ENCODE measurements around the gene FKBP2. TPM values are rescaled to one million over a fixed set of nuclear protein-coding genes. Genes with fewer than 3 reads are reported as not detected.

FKBP2 gene
- total and polyA plus RNA-seq, 4 donors = 60.8 to 241 (median 124) TPM

DNA sequence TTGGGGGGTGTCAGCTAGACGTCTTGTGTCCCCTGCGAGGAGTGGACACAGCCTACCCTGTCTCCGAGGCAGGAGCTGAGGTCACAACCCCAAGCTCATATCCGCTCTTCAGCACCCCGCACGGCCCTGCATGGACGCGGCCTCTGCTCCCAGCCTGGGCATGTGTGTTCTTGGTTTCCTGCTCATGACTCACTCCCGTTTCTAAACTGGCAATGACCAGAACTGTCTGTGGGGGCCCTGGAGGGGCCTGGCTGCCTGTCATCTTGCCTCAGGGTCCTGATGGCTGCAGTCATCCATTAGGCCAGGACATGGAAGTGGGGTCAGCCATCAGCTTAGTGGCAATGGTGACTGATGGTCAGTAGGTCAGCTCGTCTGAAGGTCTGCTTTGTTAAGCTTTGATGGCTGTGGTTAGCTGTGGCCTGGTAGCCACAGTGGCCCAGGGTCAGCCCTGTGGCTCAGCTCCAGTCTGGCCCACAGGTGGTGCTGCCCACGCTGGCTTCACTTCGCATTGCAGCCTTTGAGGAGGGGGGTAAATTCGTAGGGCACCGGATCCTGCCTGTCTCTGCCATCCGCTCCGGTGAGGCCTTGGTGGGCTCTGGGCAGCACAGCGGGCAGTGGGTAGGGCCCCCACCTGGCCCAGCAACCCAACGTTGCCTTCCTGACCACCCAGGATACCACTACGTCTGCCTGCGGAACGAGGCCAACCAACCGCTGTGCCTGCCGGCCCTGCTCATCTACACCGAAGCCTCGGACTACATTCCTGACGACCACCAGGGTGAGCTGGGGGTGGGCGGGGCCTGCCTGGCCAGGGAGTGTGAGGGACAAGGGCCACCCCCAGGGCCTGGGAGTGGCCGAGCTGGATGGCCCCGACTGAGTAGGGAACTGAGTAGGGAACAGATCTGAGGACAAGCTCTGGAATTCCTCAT is 22.4 kb downstream of the FKBP2 start:
- no peaks in the 10 kb centered on the region for H3K9me3 ChIP-seq (ENCODE audit: control insufficient read depth in 4 of 4, low read length in 3 of 4)
- no peak overlapping the region for H3K27ac ChIP-seq (ENCODE audit: low read depth in 1 of 2, low read length in 2 of 2)

DNA sequence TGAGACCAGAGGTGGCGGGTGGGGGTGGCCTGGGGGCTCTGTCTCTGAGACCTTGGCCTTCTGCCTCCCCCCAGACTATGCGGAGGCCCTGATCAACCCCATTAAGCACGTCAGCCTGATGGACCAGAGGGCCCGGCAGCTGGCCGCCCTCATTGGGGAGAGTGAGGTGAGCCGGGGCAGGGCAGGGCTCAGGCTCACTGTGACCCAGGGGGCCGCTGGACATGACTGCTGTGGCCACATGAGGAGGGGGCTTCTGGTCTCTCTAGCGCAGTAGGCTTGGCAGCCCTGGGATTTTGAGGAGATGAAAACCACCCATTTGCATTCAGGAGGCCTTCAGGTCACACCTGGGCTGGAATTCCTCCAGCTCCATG is 23.0 kb downstream of the FKBP2 start:
- no peak for DNase-seq (ENCODE audit: low spot score)
- H3K9me3 ChIP-seq (ENCODE audit: control insufficient read depth in 4 of 4, low read length in 3 of 4) = no peaks in the 10 kb centered on the region
- no peak overlapping the region for H3K4me3 ChIP-seq (ENCODE audit: low read depth in 1 of 3, low read length in 3 of 3)
- TF ChIP-seq FOXA2 (IDR thresholded peaks at IDR 0.05) = no peak
- TF ChIP-seq SP1 (IDR thresholded peaks at IDR 0.05) = no peak
- no peak for TF ChIP-seq FOXA1 (IDR thresholded peaks at IDR 0.05)
- no peak for TF ChIP-seq JUND (IDR thresholded peaks at IDR 0.05)
- no peak for TF ChIP-seq EGR1 (IDR thresholded peaks at IDR 0.05; ENCODE audit: low read depth in 2 of 2)
- H3K4me1 ChIP-seq (ENCODE audit: control insufficient read depth in 4 of 4, insufficient read depth in 4 of 4, low read length in 3 of 4) = peaks cover 5 to 15% (median 12%) of the 10 kb centered on the region in 4 donors
- no peak overlapping the region for H3K9ac ChIP-seq (ENCODE audit: low read depth in 1 of 2, low read length in 2 of 2)
- H3K27me3 ChIP-seq (ENCODE audit: control insufficient read depth in 4 of 4, insufficient read depth in 4 of 4, low read length in 3 of 4) = no peaks in the 10 kb centered on the region
- WGBS = 96% methylated on average over 8 of the region's 8 CpGs
- no peak overlapping the region for H3K27ac ChIP-seq (ENCODE audit: low read depth in 1 of 2, low read length in 2 of 2)
- peaks cover 0 to 9% (median 3%) of the 10 kb centered on the region in 4 donors for H3K36me3 ChIP-seq (ENCODE audit: control insufficient read depth in 4 of 4, insufficient read depth in 3 of 4, low read depth in 1 of 4, low read length in 3 of 4)

More for the DNA sequence above, 22.4 kb downstream of the FKBP2 start:
- Histone ChIP-seq H3K4me3 (ENCODE audit: low read depth in 1 of 3, low read length in 3 of 3) (no peak overlapping the region), H3K27me3 (ENCODE audit: control insufficient read depth in 4 of 4, insufficient read depth in 4 of 4, low read length in 3 of 4) (no peaks in the 10 kb centered on the region), H3K9ac (ENCODE audit: low read depth in 1 of 2, low read length in 2 of 2) (no peak overlapping the region), H3K4me1 (ENCODE audit: control insufficient read depth in 4 of 4, insufficient read depth in 4 of 4, low read length in 3 of 4) (peaks cover under 1 to 9% (median 5%) of the 10 kb centered on the region in 4 donors), H3K36me3 (ENCODE audit: control insufficient read depth in 4 of 4, insufficient read depth in 3 of 4, low read depth in 1 of 4, low read length in 3 of 4) (peaks cover 0 to 12% (median 3%) of the 10 kb centered on the region in 4 donors)
- WGBS = 89% methylated on average over 29 of the region's 29 CpGs
- no peak for DNase-seq (ENCODE audit: low spot score)
- TF ChIP-seq, protein P1, sequence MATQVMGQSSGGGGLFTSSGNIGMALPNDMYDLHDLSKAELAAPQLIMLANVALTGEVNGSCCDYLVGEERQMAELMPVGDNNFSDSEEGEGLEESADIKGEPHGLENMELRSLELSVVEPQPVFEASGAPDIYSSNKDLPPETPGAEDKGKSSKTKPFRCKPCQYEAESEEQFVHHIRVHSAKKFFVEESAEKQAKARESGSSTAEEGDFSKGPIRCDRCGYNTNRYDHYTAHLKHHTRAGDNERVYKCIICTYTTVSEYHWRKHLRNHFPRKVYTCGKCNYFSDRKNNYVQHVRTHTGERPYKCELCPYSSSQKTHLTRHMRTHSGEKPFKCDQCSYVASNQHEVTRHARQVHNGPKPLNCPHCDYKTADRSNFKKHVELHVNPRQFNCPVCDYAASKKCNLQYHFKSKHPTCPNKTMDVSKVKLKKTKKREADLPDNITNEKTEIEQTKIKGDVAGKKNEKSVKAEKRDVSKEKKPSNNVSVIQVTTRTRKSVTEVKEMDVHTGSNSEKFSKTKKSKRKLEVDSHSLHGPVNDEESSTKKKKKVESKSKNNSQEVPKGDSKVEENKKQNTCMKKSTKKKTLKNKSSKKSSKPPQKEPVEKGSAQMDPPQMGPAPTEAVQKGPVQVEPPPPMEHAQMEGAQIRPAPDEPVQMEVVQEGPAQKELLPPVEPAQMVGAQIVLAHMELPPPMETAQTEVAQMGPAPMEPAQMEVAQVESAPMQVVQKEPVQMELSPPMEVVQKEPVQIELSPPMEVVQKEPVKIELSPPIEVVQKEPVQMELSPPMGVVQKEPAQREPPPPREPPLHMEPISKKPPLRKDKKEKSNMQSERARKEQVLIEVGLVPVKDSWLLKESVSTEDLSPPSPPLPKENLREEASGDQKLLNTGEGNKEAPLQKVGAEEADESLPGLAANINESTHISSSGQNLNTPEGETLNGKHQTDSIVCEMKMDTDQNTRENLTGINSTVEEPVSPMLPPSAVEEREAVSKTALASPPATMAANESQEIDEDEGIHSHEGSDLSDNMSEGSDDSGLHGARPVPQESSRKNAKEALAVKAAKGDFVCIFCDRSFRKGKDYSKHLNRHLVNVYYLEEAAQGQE (IDR thresholded peaks at IDR 0.05) = no peak
- TF ChIP-seq YY1 (IDR thresholded peaks at IDR 0.05) (no peak), EGR1 (IDR thresholded peaks at IDR 0.05; ENCODE audit: low read depth in 2 of 2) (no peak)

DNA sequence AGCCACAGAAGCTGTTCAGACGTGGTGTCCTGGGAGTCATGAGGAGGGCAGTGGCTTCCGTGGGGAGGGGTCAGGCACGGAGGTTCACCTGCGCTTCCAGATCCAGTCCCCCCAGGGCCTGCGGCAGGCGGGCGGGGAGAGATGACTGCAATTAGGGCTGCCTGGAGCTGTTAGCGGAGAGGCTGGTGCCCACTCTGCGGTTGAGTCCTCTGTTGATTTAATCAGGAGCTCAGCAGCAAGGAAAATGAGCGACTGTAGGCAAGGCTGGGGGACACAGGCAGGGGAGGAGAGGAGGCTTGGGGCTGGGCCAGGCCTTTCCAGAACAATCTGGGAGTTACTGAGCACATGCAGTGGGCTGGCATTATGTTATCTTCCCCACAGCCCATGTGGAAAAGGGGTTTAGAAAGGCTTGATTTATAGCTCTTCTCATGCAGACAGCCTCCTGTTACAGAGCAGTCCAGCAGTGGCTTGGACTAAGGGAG is 23.5 kb downstream of the FKBP2 start:
- no peak overlapping the region for H3K4me3 ChIP-seq (ENCODE audit: low read depth in 1 of 3, low read length in 3 of 3)
- H3K4me1 ChIP-seq (ENCODE audit: control insufficient read depth in 4 of 4, insufficient read depth in 4 of 4, low read length in 3 of 4) = peaks cover 5 to 17% (median 14%) of the 10 kb centered on the region in 4 donors
- WGBS = 96% methylated on average over 10 of the region's 10 CpGs
- no peak overlapping the region for H3K9ac ChIP-seq (ENCODE audit: low read depth in 1 of 2, low read length in 2 of 2)
- TF ChIP-seq FOXA1 (IDR thresholded peaks at IDR 0.05) (no peak), HNF4A (conservative IDR thresholded peaks at IDR 0.05) (no peak), HNF4G (IDR thresholded peaks at IDR 0.05) (no peak), JUND (IDR thresholded peaks at IDR 0.05) (no peak), SP1 (IDR thresholded peaks at IDR 0.05) (no peak), RXRA (IDR thresholded peaks at IDR 0.05) (no peak), EGR1 (IDR thresholded peaks at IDR 0.05; ENCODE audit: low read depth in 2 of 2) (no peak), TAF1 (conservative IDR thresholded peaks at IDR 0.05) (no peak), YY1 (IDR thresholded peaks at IDR 0.05) (no peak), GABPA (IDR thresholded peaks at IDR 0.05 in 1 of 2, conservative IDR thresholded peaks at IDR 0.05 in 1 of 2) (no peak)
- TF ChIP-seq, protein P2, sequence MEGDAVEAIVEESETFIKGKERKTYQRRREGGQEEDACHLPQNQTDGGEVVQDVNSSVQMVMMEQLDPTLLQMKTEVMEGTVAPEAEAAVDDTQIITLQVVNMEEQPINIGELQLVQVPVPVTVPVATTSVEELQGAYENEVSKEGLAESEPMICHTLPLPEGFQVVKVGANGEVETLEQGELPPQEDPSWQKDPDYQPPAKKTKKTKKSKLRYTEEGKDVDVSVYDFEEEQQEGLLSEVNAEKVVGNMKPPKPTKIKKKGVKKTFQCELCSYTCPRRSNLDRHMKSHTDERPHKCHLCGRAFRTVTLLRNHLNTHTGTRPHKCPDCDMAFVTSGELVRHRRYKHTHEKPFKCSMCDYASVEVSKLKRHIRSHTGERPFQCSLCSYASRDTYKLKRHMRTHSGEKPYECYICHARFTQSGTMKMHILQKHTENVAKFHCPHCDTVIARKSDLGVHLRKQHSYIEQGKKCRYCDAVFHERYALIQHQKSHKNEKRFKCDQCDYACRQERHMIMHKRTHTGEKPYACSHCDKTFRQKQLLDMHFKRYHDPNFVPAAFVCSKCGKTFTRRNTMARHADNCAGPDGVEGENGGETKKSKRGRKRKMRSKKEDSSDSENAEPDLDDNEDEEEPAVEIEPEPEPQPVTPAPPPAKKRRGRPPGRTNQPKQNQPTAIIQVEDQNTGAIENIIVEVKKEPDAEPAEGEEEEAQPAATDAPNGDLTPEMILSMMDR (IDR thresholded peaks at IDR 0.05; ENCODE audit: low read depth, low read length, missing input control) = no peak
- TF ChIP-seq, protein P3, sequence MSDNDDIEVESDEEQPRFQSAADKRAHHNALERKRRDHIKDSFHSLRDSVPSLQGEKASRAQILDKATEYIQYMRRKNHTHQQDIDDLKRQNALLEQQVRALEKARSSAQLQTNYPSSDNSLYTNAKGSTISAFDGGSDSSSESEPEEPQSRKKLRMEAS (IDR thresholded peaks at IDR 0.05) = no peak
- TF ChIP-seq, protein P1 (IDR thresholded peaks at IDR 0.05) = no peak
- H3K27me3 ChIP-seq (ENCODE audit: control insufficient read depth in 4 of 4, insufficient read depth in 4 of 4, low read length in 3 of 4) = no peaks in the 10 kb centered on the region
- DNase-seq (ENCODE audit: low spot score) = no peak
- no peaks in the 10 kb centered on the region for H3K9me3 ChIP-seq (ENCODE audit: control insufficient read depth in 4 of 4, low read length in 3 of 4)
- H3K36me3 ChIP-seq (ENCODE audit: control insufficient read depth in 4 of 4, insufficient read depth in 3 of 4, low read depth in 1 of 4, low read length in 3 of 4) = peaks cover 0 to 9% (median 3%) of the 10 kb centered on the region in 4 donors
- no peak overlapping the region for H3K27ac ChIP-seq (ENCODE audit: low read depth in 1 of 2, low read length in 2 of 2)

All from liver (tissue), 9 donors.